H1 (cell line): ENCODE measurements around the gene NBAS. TPM values are rescaled to one million over a fixed set of nuclear protein-coding genes. Genes with fewer than 3 reads are reported as not detected.

ENCODE experiments used
- CTCF ChIA-PET: fragments of 300-600 bp; sonication (Branson Sonifier 250); formaldehyde crosslinking; loops from one replicate; lab custom pipeline; 2021; ENCODE audit not compliant: partially characterized antibody; lab: Charles Lee
- POLR2A ChIA-PET: fragments of 300-600 bp; sonication (Branson Sonifier 250); formaldehyde crosslinking; loops from one replicate; lab custom pipeline; 2021; ENCODE audit warnings: inconsistent platforms; ENCODE audit not compliant: partially characterized antibody; lab: Charles Lee
- DNase-seq, 2 experiments: peaks; one replicate each; pipeline versions ENCODE4 v3.0.0 to v3.0.0-alpha.2; 2010 to 2022; ENCODE audit warnings: low spot score in 2 of 2, low read depth in 1 of 2, mixed read lengths in 1 of 2
- FAIRE-seq: peaks from 2 replicates; lab custom pipeline; 2011; peaks lifted over from hg19 to GRCh38; lab: Jason Lieb, UNC
- H2AFZ ChIP-seq: 2 replicates; pipeline ENCODE4 v1.8.1; 2012; ENCODE audit warnings: low read length, inconsistent platforms
- H2AK5ac ChIP-seq: 2 replicates; pipeline ENCODE4 v1.6.1; 2013; ENCODE audit warnings: low read depth, low read length
- H2BK120ac ChIP-seq: replicated peaks from 2 replicates; pipeline ENCODE3; 2013; ENCODE audit warnings: low read depth, low read length, inconsistent platforms
- H2BK12ac ChIP-seq: 2 replicates; pipeline ENCODE4 v1.6.1; 2013; ENCODE audit warnings: low read depth, low read length
- H2BK15ac ChIP-seq: 2 replicates; pipeline ENCODE4 v1.6.1; 2013; ENCODE audit warnings: low read length
- H2BK20ac ChIP-seq: 2 replicates; pipeline ENCODE4 v1.6.1; 2013; ENCODE audit warnings: low read length
- H2BK5ac ChIP-seq: 2 replicates; pipeline ENCODE4 v1.6.1; 2013; ENCODE audit warnings: low read depth, low read length
- H3K14ac ChIP-seq: 2 replicates; pipeline ENCODE4 v1.6.1; 2013; ENCODE audit warnings: inconsistent platforms; ENCODE audit not compliant: insufficient read length
- H3K18ac ChIP-seq: 2 replicates; pipeline ENCODE4 v1.6.1; 2013; ENCODE audit warnings: low read length; ENCODE audit errors: extremely low read depth
- H3K23ac ChIP-seq: 2 replicates; pipeline ENCODE4 v1.6.1; 2013; ENCODE audit warnings: inconsistent platforms; ENCODE audit not compliant: insufficient read length
- H3K23me2 ChIP-seq: 2 replicates; pipeline ENCODE4 v1.6.1; 2013; ENCODE audit warnings: low read depth, low read length
- H3K27ac ChIP-seq: 2 replicates; pipeline ENCODE4 v1.6.1; 2011; ENCODE audit warnings: low read depth, low read length, inconsistent platforms
- H3K27me3 ChIP-seq, 4 experiments: replicated peaks in 1 of 4; 1 replicate in 1 of 4; 2 replicates in 3 of 4; pipeline versions ENCODE4 v1.6.1 to v1.8.1; 2011 to 2013; ENCODE audit warnings: low read length in 3 of 4, mild to moderate bottlenecking in 3 of 4, inconsistent platforms in 2 of 4, mixed read lengths in 2 of 4, moderate library complexity in 1 of 4; ENCODE audit not compliant: control insufficient read depth in 3 of 4, insufficient read depth in 3 of 4; ENCODE audit errors: extremely low read depth in 1 of 4
- H3K36me3 ChIP-seq, 4 experiments: 2 replicates each; pipeline versions ENCODE4 v1.6.1 to v1.8.1; 2011 to 2013; ENCODE audit warnings: mild to moderate bottlenecking in 4 of 4, low read length in 3 of 4, moderate library complexity in 2 of 4, control low read depth in 1 of 4, inconsistent platforms in 1 of 4; ENCODE audit not compliant: insufficient read depth in 4 of 4, control insufficient read depth in 2 of 4
- H3K4ac ChIP-seq: replicated peaks from 2 replicates; pipeline ENCODE3; 2013; ENCODE audit warnings: low read length, low read depth, mixed read lengths, inconsistent platforms; ENCODE audit not compliant: insufficient read length
- H3K4me1 ChIP-seq, 4 experiments: replicated peaks in 1 of 4; 1 replicate in 1 of 4; 2 replicates in 3 of 4; pipeline versions ENCODE4 v1.6.1 to v1.8.1; 2011 to 2013; ENCODE audit warnings: low read length in 3 of 4, inconsistent platforms in 2 of 4, mixed read lengths in 1 of 4; ENCODE audit not compliant: insufficient read depth in 4 of 4, control insufficient read depth in 3 of 4
- H3K4me2 ChIP-seq, 2 experiments: 2 replicates each; pipeline versions ENCODE4 v1.6.1 to v1.8.1; 2011 to 2013; ENCODE audit warnings: low read depth in 2 of 2, low read length in 2 of 2, control low read depth in 1 of 2, inconsistent platforms in 1 of 2, mild to moderate bottlenecking in 1 of 2; ENCODE audit not compliant: insufficient read depth in 1 of 2
- H3K4me3 ChIP-seq, 4 experiments: fragments of 200-600, 300-600 bp in 1 of 4; sonication (generic), shearing (Covaris generic), sonication (Bioruptor Twin) in 1 of 4; 2 replicates each; pipeline versions ENCODE4 v1.5.1 to v1.8.1; 2011 to 2016; ENCODE audit warnings: low read length in 4 of 4, low read depth in 3 of 4, control low read depth in 2 of 4, inconsistent platforms in 2 of 4, mild to moderate bottlenecking in 2 of 4, mixed read lengths in 1 of 4, moderate library complexity in 1 of 4; ENCODE audit not compliant: insufficient read depth in 2 of 4; ENCODE audit errors: extremely low read depth in 1 of 4
- H3K56ac ChIP-seq: replicated peaks from 2 replicates; pipeline ENCODE3; 2013; ENCODE audit warnings: low read depth, mild to moderate bottlenecking, mixed read lengths, low read length, inconsistent platforms; ENCODE audit not compliant: insufficient read length
- H3K79me1 ChIP-seq: 2 replicates; pipeline ENCODE4 v1.6.1; 2013; ENCODE audit warnings: low read depth, low read length, control low read depth
- H3K79me2 ChIP-seq, 2 experiments: 2 replicates each; pipeline versions ENCODE4 v1.6.1 to v1.8.1; 2012 to 2013; ENCODE audit warnings: low read length in 2 of 2, mild to moderate bottlenecking in 2 of 2, inconsistent platforms in 1 of 2; ENCODE audit not compliant: insufficient read depth in 2 of 2, control insufficient read depth in 1 of 2
- H3K9ac ChIP-seq, 4 experiments: replicated peaks in 1 of 4; 1 replicate in 1 of 4; 2 replicates in 3 of 4; pipeline versions ENCODE4 v1.6.1 to v1.8.1; 2011 to 2013; ENCODE audit warnings: low read depth in 3 of 4, low read length in 3 of 4, control low read depth in 2 of 4, mild to moderate bottlenecking in 2 of 4, moderate library complexity in 2 of 4, inconsistent platforms in 1 of 4; ENCODE audit errors: extremely low read depth in 1 of 4
- H3K9me3 ChIP-seq, 2 experiments: 2 replicates each; pipeline versions ENCODE4 v1.6.1 to v1.8.1; 2012 to 2013; ENCODE audit warnings: mild to moderate bottlenecking in 2 of 2, moderate library complexity in 2 of 2, control low read depth in 1 of 2, inconsistent platforms in 1 of 2, low read depth in 1 of 2, low read length in 1 of 2, mixed read lengths in 1 of 2; ENCODE audit not compliant: insufficient read depth in 2 of 2
- H4K20me1 ChIP-seq, 2 experiments: replicated peaks in 1 of 2; 2 replicates each; pipeline versions ENCODE3 to v1.8.1; 2011 to 2013; ENCODE audit warnings: inconsistent platforms in 2 of 2, low read length in 2 of 2, mild to moderate bottlenecking in 1 of 2; ENCODE audit not compliant: insufficient read depth in 2 of 2, control insufficient read depth in 1 of 2
- H4K5ac ChIP-seq: 2 replicates; pipeline ENCODE4 v1.6.1; 2013; ENCODE audit warnings: low read length, low read depth, mixed read lengths, inconsistent platforms; ENCODE audit not compliant: insufficient read length
- H4K8ac ChIP-seq: 2 replicates; pipeline ENCODE4 v1.8.0; 2013; ENCODE audit warnings: mild to moderate bottlenecking, moderate library complexity, low read length, inconsistent platforms; ENCODE audit not compliant: insufficient read depth; ENCODE audit errors: extremely low read depth
- H4K91ac ChIP-seq: replicated peaks from 2 replicates; pipeline ENCODE3; 2013; ENCODE audit warnings: low read length, mixed read lengths, inconsistent platforms; ENCODE audit not compliant: insufficient read length
- BCL11A ChIP-seq, 2 experiments: IDR thresholded peaks; one replicate each; pipeline ENCODE4 v1.6.1; 2011; ENCODE audit warnings: low read depth in 2 of 2, low read length in 2 of 2, mild to moderate bottlenecking in 2 of 2
- CREB1 ChIP-seq: IDR thresholded peaks from 2 replicates; pipeline ENCODE4 v1.6.1; 2012; ENCODE audit warnings: inconsistent platforms
- GTF2F1 ChIP-seq: IDR thresholded peaks from 2 replicates; pipeline ENCODE4 v1.6.1; 2012; ENCODE audit warnings: low read depth, low read length, improper control_type of control experiment, borderline replicate concordance
- RAD21 ChIP-seq, 2 experiments: IDR thresholded peaks in 1 of 2; conservative IDR thresholded peaks in 1 of 2; 2 replicates each; pipeline ENCODE4 v1.6.1; 2011; ENCODE audit warnings: low read depth in 2 of 2, low read length in 2 of 2, improper control_type of control experiment in 1 of 2, inconsistent platforms in 1 of 2, mild to moderate bottlenecking in 1 of 2, moderate library complexity in 1 of 2
- WGBS, 2 experiments: shearing (Covaris generic) in 1 of 2; methylation state at CpG; one replicate each; pipeline versions ENCODE4 v1.1.6 to v1.1.7; 2013 to 2015; ENCODE audit warnings: low lambda C conversion rate in 2 of 2, mixed read lengths in 2 of 2, inconsistent platforms in 1 of 2, low coverage in 1 of 2, missing lambda C conversion rate in 1 of 2; ENCODE audit not compliant: insufficient replicate concordance in 2 of 2, insufficient coverage in 1 of 2, insufficient read length in 1 of 2; ENCODE audit errors: extremely low coverage in 1 of 2, missing lambda C conversion rate in 1 of 2; 5-methylcytosine and 5-hydroxymethylcytosine counted together
- polyA plus RNA-seq, 7 experiments: library from polyadenylated mRNA; depleted of rRNA in 3 of 7; stranded (reverse) in 5 of 7; unstranded in 2 of 7; fragments of >200 nt in 5 of 7; fragments of 200-250 nt in 2 of 7; gene quantifications; 1 replicate in 5 of 7; 2 replicates in 1 of 7; 4 replicates in 1 of 7; pipeline versions ENCODE4 v1.2.1 to v1.2.3, GENCODE V29; 2011 to 2013; ENCODE audit warnings: missing spikeins in 2 of 7, mixed read lengths in 2 of 7
- total RNA-seq: library from RNA; stranded (reverse); fragmentation: NEBNext Ultra II Directional; extraction: Animal tissue kit (Norgen Biotek cat#: 25700); gene quantifications from 2 replicates; pipeline ENCODE4 v1.2.1, GENCODE V29; 2021
- TF ChIP-seq, protein P1 (sequence below), 3 experiments: IDR thresholded peaks; 1 replicate in 2 of 3; 2 replicates in 1 of 3; pipeline versions ENCODE4 v1.5.1 to v1.6.1; 2011; ENCODE audit warnings: low read length in 3 of 3, mild to moderate bottlenecking in 3 of 3, inconsistent platforms in 2 of 3, low read depth in 1 of 3, moderate library complexity in 1 of 3; ENCODE audit not compliant: insufficient read depth in 1 of 3; ENCODE audit errors: control extremely low read depth in 1 of 3

The NBAS gene
- total and polyA plus RNA-seq, 2 of the 8 experiments (the other 6 are each of a cell fraction or from before 2014, with no cell fraction given): 19.6 to 34.8 TPM

- H2BK5ac ChIP-seq: no peak overlapping the region
- no peak overlapping the region for H3K56ac ChIP-seq
- H3K4ac ChIP-seq: no peak overlapping the region
- peak; percentile 7 for FAIRE-seq
- no peak overlapping the region for H2BK15ac ChIP-seq
- POLR2A ChIA-PET: interaction anchor here (0.7 to 1.5 kb wide), 3 partner anchors 11 to 1400 kb away, joined by 3 to 7 read pairs (median 5); no protein-coding TSS in a partner anchor
- TF ChIP-seq, protein P1, sequence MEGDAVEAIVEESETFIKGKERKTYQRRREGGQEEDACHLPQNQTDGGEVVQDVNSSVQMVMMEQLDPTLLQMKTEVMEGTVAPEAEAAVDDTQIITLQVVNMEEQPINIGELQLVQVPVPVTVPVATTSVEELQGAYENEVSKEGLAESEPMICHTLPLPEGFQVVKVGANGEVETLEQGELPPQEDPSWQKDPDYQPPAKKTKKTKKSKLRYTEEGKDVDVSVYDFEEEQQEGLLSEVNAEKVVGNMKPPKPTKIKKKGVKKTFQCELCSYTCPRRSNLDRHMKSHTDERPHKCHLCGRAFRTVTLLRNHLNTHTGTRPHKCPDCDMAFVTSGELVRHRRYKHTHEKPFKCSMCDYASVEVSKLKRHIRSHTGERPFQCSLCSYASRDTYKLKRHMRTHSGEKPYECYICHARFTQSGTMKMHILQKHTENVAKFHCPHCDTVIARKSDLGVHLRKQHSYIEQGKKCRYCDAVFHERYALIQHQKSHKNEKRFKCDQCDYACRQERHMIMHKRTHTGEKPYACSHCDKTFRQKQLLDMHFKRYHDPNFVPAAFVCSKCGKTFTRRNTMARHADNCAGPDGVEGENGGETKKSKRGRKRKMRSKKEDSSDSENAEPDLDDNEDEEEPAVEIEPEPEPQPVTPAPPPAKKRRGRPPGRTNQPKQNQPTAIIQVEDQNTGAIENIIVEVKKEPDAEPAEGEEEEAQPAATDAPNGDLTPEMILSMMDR (IDR thresholded peaks at IDR 0.05; ENCODE audit: control extremely low read depth in 1 of 3, insufficient read depth in 1 of 3, low read depth in 1 of 3, low read length in 3 of 3): peak; percentile 52 to 72 (median 64)
- TF ChIP-seq RAD21 (IDR thresholded peaks at IDR 0.05 in 1 of 2, conservative IDR thresholded peaks at IDR 0.05 in 1 of 2; ENCODE audit: low read depth in 2 of 2, low read length in 2 of 2) (peak; percentile 78 to 84), GTF2F1 (no peak), BCL11A (IDR thresholded peaks at IDR 0.05; ENCODE audit: low read depth in 2 of 2, low read length in 2 of 2) (no peak), CREB1 (no peak)
- CTCF ChIA-PET: interaction anchor here (0.6 to 6.2 kb wide), 15 partner anchors 9 to 1027 kb away, joined by 3 to 51 read pairs (median 4); no protein-coding TSS in a partner anchor
- peaks cover 3% of the 10 kb centered on the region; the same call in 1 of the 2 replicates for H3K23me2 ChIP-seq
- H3K9me3 ChIP-seq: no peaks in the 10 kb centered on the region
- no peak overlapping the region for H2BK20ac ChIP-seq
- WGBS, 2 experiments: 83% methylated on average over 4 of the region's 4 CpGs; no CpG with 5 or more reads in 1 of the 2 experiments
- DNase-seq: peak; percentile 3 to 81
- no peak overlapping the region for H4K8ac ChIP-seq
- no peak overlapping the region for H2AFZ ChIP-seq
- H4K5ac ChIP-seq: no peak overlapping the region
- H3K4me3 ChIP-seq: no peak overlapping the region
- no peaks in the 10 kb centered on the region; the same call in 1 of the 2 replicates for H3K79me1 ChIP-seq
- no peak overlapping the region for H3K4me2 ChIP-seq
- no peaks in the 10 kb centered on the region for H3K36me3 ChIP-seq
- no peaks in the 10 kb centered on the region for H4K20me1 ChIP-seq
- no peaks in the 10 kb centered on the region for H3K27me3 ChIP-seq
- no peak overlapping the region for H2BK12ac ChIP-seq
- no peak overlapping the region for H3K14ac ChIP-seq
- H3K23ac ChIP-seq: no peak overlapping the region
- H3K4me1 ChIP-seq: peaks cover 0 to 3% (median 1%) of the 10 kb centered on the region in 4 experiments; a peak in 3 of 7 replicates
- H2BK120ac ChIP-seq: no peak overlapping the region
- peaks cover 5 to 17% of the 10 kb centered on the region in 2 experiments for H3K79me2 ChIP-seq
- H4K91ac ChIP-seq: no peak overlapping the region
- no peak overlapping the region for H3K18ac ChIP-seq
- no peak overlapping the region for H2AK5ac ChIP-seq
- no peak overlapping the region for H3K27ac ChIP-seq
- H3K9ac ChIP-seq: no peak overlapping the region
Observed at GRCh38 chr2:15588329-15588919, 27.3 kb upstream of the NBAS start.
